DMS153 treated with DMSO at 0.1 percent for 48 hours (cell line): Measurements from ENCODE around the gene LYPD5.
A peak's percentile ranks its signal among the peaks of the same experiment; 100 is the strongest.

Experiments
- DNase-seq: peaks from one replicate; lab custom pipeline; 2025; ENCODE audit not compliant: unreplicated experiment; lab: John Stamatoyannopoulos, UW

LYPD5 gene

DNA sequence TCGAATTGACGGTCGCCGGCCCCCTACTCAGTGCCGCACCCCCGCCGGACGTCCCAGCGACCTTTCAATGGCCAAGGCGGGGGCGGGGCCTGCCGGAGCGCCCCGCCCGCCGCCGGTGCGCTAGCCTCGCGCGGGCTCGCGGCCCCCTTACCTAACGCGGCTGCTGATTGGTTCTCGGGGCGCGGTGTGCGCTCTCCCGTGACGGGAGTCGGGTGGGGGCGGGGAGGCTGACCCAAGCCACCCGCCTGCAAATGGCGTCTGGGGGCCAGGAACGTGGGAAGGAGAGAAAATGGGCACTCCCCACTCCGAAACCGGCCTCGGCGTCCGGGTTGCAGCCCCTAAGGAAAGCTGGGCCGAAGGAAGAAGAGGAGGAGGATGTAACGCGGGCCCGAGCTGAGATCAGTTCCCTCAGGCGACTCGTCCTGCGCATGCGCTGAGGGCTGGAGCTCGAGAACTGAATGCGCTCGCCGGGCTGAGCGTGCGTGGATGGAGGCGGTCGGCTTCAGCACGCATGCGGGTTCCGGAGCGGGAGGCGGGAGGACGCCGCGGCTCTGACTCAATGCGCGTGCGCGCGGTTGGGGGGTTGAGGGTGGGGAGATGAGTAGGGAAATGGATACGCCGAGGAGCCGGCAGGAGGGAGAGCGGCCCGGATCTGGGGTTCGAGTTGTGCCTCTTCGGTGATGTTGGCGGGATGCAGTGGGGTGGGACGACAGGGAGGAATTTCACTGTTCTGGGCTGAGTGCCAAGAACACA, 47.6 kb downstream of the LYPD5 start, which contains the start of gene SMG9:
TSS of gene SMG9 (minus strand) at position 460 of the 753 bp plus-strand sequence. CDS start 4,221 bp downstream, outside the sequence.
- DNase-seq: peak; percentile 92

DNA sequence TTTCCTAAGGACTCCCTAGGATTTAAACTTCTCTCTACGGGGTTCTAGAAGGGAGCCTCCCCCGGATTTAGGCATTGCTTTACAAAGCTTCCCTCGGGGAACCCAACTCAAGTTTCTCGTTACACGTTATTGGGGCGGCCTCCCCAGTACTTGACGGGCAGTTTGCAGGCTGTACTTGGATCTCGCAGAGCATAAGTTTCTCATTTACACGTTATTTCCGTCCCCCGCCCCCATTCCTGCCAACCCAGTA, 48.1 kb downstream of the LYPD5 start:
- DNase-seq: no peak

DNA sequence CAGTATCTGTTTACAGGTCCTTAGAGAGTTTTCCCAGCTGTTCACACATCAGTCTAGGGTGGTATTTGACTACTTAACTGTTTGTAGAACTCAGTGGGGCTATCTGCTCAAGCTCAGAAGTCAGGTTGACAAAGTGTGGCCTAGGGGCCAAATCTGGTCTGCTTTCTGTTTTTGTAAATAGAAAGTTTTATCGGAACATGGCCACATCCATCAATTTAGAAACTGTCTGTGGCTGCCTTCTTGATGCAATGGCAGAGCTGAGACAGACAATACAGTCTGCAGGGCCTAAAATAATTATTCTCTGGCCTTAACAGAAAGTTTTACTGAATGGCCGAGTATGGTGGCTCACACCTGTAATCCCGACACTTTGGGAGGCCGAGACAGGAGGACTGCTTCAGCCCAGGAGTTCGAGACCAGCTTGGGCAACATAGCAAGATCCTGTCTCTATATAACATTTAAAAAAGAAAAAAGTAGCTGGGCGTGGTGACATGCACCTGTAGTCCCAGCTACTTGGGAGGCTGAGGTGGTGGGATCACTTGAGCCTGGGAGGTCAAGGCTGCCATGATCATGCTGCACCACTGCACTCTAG, 49.9 kb downstream of the LYPD5 start:
- no peak for DNase-seq

DNA sequence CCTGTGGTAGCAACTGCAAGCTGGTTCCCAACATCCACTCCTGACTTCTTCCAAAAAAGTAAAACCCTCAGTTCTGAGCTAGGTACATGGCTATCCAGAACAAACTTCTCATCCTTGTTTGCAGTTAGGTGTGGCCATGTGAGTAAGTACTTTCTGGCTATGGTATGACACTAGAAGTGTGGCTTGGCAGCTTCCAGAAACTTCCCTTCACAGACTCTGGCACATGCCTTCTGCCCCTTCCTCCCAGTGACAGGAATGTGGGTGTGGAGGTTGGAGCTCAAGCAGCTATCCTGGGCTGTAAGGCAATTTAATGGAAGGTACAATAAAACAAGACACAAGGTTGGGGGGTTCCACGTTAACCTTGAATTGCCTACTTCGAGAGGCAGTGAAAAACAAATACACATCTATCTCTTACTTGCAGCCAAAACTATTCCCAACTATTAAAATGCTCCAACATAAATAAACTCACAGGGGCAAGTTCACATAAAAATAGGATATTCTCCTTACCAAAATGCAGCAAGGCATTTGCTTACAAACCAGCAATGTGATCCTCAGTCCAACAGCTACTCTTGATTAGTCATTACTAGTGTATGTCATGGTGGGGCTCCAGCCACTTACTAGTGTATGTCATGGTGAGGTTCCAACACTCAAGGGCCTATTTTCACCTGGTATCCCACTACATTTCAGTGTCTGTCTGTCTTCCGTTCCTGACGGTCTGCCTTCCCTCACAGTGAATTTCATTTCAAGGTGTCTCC, 50.6 kb downstream of the LYPD5 start:
- DNase-seq: no peak

DNA sequence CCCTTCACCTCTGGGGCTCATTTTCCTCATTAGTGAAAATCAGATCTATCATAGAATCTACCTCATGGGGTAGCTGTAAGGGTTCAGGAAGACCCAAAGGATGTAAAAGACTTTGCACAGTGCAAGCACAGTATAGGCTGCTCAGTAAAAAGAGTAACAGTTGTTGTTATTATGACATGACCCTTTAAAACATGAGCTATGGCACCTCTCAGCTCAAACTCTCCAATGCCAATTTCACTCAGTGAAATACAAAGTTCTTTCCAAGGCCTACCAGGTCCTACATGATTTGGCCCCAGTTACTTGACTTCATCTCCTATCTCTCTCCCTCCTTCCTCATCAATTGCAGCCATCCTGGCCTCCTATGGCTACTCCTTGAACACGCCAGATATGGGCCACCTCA, 52.3 kb downstream of the LYPD5 start:
- DNase-seq: no peak

DNA sequence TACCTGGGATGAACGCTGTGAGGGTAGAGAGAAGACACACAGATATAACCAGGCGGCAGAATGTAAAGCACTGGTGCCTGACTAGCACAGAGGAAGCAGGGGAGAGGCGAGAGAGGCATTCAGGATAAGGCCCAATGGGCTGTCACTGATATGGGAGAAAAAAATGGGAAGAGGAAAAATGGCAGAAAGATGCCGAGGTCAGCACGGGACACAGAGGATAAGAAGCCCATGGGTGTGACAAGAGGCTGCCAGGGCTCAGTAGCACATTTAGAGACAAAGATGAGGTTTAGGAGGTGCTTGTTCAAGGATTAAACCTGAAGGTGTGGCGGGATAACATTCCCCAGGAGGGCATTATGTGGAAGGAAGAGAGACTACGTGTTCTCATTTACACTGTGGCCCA, 53.1 kb downstream of the LYPD5 start:
- no peak for DNase-seq

DNA sequence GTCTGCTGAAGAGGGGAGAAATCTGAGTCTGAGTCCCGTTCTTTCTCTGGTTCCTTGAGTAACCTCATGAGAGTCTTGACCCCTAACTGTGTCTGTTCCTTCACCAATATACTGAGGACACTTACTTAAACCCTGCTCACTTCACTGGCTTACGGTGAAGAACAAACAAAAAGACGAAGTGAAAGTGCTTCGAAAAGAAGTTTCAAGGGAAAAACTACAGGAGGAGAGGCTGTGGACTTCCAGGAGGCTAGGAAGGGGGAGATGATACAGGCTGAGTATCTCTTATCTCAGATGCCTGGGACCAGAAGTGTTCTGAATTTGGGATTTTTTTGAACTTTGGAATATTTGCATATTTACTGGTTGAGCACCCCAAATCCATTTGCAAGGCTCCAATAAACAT, 53.6 kb downstream of the LYPD5 start:
- no peak for DNase-seq

DNA sequence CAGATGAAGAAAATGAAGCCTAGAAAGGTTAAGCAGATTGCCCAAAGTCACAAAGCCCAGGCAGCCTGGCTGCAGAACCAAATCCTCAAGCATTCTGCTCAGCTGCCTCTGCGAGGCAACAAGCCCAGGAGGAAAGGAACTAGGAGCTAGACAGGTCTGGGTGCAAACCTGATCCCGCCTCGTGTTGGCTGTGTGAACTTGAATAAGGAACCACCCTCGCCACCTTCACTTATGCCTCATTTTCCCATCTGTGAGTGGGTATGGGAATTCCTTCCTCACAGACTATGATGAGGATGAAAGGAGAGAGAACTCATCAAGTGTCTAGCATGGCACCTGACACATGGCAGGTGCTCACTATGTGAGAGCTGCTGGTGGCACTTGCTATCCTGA, 54.0 kb downstream of the LYPD5 start:
- no peak for DNase-seq

DNA sequence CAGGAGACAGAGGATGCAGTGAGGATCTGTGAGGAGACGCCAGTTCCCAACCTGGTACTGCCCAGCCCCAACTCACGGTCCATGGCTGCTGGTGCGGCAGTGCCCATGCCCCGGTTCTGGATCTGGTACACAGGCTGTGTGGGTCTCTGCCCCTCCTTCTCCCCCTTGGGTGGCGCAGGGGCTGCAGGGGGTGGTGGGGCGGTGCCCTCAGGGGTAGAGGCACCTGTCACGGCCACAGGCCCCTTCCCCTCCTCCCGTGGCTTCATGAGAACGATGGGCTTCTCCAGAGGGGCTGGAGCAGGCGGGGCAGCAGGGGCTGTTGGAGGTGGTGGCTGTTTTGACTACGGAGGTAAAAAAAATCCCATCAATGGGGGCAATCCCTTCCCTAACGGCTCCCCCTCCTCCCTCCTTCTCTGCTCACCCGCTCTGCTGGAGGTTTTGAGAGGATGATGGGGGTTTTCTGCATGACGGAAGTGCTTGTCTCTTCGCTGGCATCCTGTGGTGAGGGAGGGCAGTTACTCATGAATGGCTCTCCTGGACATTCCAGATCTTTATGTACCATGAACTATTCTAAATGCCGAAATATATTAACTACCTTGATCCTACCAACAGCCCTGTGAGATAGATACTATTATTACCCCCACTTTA, 54.6 kb downstream of the LYPD5 start:
- DNase-seq: no peak
